ENCODE data around the gene CD28. TPM values are rescaled to one million over a fixed set of nuclear protein-coding genes. Genes with fewer than 3 reads are reported as not detected.

Gene CD28
- total and polyA plus RNA-seq, 3 experiments from 2014 or later, result 61.1 to 66.4 (median 64.1) TPM

DNA sequence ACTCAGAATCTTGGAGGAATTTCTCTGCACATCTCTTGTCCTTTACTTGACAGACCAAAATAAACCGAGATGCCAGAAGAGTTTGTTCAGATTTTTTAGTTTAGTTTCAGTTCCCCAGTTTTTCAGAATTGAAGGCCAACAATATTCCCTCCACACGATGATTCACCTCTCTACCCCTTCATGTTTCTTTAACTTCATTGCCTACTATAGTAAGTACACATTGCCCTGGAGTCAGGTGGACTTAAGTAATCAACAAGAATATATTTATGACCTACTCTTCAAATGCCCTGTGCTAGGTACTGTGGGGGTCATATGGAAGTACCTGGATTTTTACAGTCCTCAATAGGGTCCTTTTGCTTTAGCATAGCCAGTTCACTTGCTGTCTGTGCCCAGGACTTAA, 81.5 kb downstream of the CD28 start:
- CTCF ChIA-PET, result no interaction called here
- no peaks in the 10 kb centered on the region for H3K9me3 Mint-ChIP-seq

More for the DNA sequence above, 81.5 kb downstream of the CD28 start:
- no peaks in the 10 kb centered on the region for H3K27me3 ChIP-seq (ENCODE audit: insufficient read depth, low read length, poor library complexity, severe bottlenecking)
- Mint-ChIP-seq H3K27me3 (peaks cover 0 to 2% of the 10 kb centered on the region in 2 donors), H3K4me1 (peaks cover 7 to 13% (median 10%) of the 10 kb centered on the region in 3 donors), H3K4me3 (no peak overlapping the region), H3K36me3 (no peaks in the 10 kb centered on the region), H3K27ac (no peak overlapping the region)
- no peak overlapping the region for H3K4me3 ChIP-seq (ENCODE audit: low read length)
- POLR2A ChIA-PET, result no interaction called here
- H3K36me3 ChIP-seq (ENCODE audit: insufficient read depth, low read length), result no peaks in the 10 kb centered on the region
- H3K27ac ChIP-seq (ENCODE audit: low read depth, low read length), result no peak overlapping the region
- DNase-seq, result no peak
- H3K9me3 ChIP-seq (ENCODE audit: low read length), result no peaks in the 10 kb centered on the region
- H3K4me1 ChIP-seq (ENCODE audit: insufficient read depth, low read length), result no peaks in the 10 kb centered on the region

Other genes with a start within 250 kb of the CD28 start
- 1 to 10 TPM; 2.8 to 3.5 TPM for gene RAPH1, start 171.3 kb upstream of the CD28 start, total RNA-seq
- not detected for gene RAPH1, start 171.3 kb upstream of the CD28 start, polyA plus RNA-seq
- 10 to 100 TPM; 37.7 to 39.0 TPM for gene CTLA4, start 161.1 kb downstream of the CD28 start, total RNA-seq
- 3.5 TPM for gene CTLA4, start 161.1 kb downstream of the CD28 start, polyA plus RNA-seq
- 10 to 100 TPM; 84.5 to 87.2 TPM for gene ICOS, start 230.1 kb downstream of the CD28 start, total RNA-seq
- gene ICOS, start 230.1 kb downstream of the CD28 start, polyA plus RNA-seq, result 15.7 TPM

Measured in CD8-positive, alpha-beta memory T cell (primary cell).